ENCODE results near the gene UPK3BL1.
"Not testable (repeated sequence)": the region's sequence is repeated elsewhere in the genome, so short reads cannot be mapped to it uniquely, and the experiment has no call there.

GRCh38 chr7:102599699-102600098 is 42.9 kb downstream of the UPK3BL1 start:
- not testable (repeated sequence) for TF ChIP-seq CTCF (IDR thresholded peaks at IDR 0.05; ENCODE audit: low read length); EZH2 (optimal IDR thresholded peaks at IDR 0.05; ENCODE audit: low read depth, low read length); EZH2phosphoT487 (IDR thresholded peaks at IDR 0.05; ENCODE audit: low read length)
